Upper lobe of left lung (tissue), 4 donors: ENCODE measurements around the gene CETP.

Source experiments
- CTCF ChIP-seq, 6 experiments: fragments of 450-650 bp in 4 of 6; fragments of 200-600 bp in 2 of 6; sonication (generic) in 2 of 6; IDR thresholded peaks; one replicate each; pipeline ENCODE4 v1.5.1; 2016 to 2019; ENCODE audit warnings: antibody characterized with exemption in 6 of 6
- POLR2A ChIP-seq, 4 donors: fragments of 450-650 bp; IDR thresholded peaks; one replicate each; pipeline ENCODE4 v1.5.1; 2016 to 2017; ENCODE audit warnings: antibody characterized with exemption in 4 of 4, mild to moderate bottlenecking in 2 of 4

- TF ChIP-seq CTCF (IDR thresholded peaks at IDR 0.05) (no peak), POLR2A (IDR thresholded peaks at IDR 0.05) (no peak)
Measured at GRCh38 chr16:56989988-56990387, 28.2 kb downstream of the CETP start.
